Vagina (tissue), 2 donors: ENCODE data around the gene PDXP.

Experiments
- CTCF ChIP-seq, 3 experiments: fragments of 450-650 bp in 2 of 3; fragments of 200-600 bp in 1 of 3; sonication (generic) in 1 of 3; IDR thresholded peaks; one replicate each; pipeline ENCODE4 v1.5.1; 2017 to 2019; ENCODE audit warnings: antibody characterized with exemption in 3 of 3, mild to moderate bottlenecking in 2 of 3, moderate library complexity in 2 of 3
- POLR2AphosphoS5 ChIP-seq, 2 donors: sonication (generic); formaldehyde crosslinking; IDR thresholded peaks; one replicate each; pipeline ENCODE4 v1.9.0; 2017; ENCODE audit warnings: antibody characterized with exemption in 2 of 2, mild to moderate bottlenecking in 2 of 2, low read depth in 1 of 2; ENCODE audit not compliant: insufficient read depth in 1 of 2

- TF ChIP-seq CTCF (IDR thresholded peaks at IDR 0.05), result no peak
- TF ChIP-seq POLR2AphosphoS5 (IDR thresholded peaks at IDR 0.05; ENCODE audit: insufficient read depth in 1 of 2, low read depth in 1 of 2), result no peak
Observed at GRCh38 chr22:37679670-37680069, 21.1 kb downstream of the PDXP start.
